ENCODE measurements around the gene LRRC43.
"Not testable (repeated sequence)": the region's sequence is repeated elsewhere in the genome, so short reads cannot be mapped to it uniquely, and the experiment has no call there.

LRRC43 gene

DNA sequence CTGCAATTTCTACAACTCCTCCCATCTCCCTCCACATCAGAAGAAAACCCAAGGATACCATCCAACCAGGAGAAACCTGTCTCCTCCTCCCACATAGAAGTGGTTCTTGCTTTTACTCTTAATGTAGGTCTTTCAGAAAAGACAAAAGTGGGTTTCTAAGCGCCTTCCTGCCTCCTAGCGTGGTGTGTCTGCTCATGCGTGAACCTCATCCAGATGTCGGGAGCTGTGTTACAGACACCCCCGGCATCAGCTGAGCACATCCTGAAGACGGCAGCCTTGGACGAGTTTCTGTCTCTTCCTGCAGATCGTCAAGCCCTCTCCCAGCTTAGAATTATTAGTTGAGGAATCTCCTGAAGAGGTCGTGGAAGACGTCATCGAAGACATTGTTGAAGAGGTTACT lies 9.5 kb downstream of the LRRC43 start:
- DNase-seq (ENCODE audit: low read depth): no peak

- DNase-seq (ENCODE audit: low read depth): no peak
Measured at GRCh38 chr12:122194804-122195203, 11.9 kb downstream of the LRRC43 start.

DNA sequence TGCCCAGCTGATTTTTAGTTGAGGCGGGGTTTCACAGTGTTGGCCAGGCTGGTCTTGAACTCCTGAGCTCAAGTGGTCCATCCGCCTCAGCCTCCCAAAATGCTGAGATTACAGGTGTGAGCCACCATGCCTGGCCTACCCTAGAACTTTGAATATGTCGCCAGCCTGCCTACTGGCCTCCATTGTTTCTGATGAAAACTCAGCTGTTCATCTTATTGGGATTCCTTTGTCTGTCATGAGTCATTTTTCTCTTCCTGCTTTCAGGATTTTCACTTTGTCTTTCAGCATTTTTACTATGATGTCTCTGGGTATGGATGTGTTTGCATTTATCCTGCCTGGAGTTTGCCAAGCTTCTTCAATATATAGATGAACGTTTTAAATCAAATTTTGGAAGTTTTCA lies 12.5 kb downstream of the LRRC43 start:
- no peak for DNase-seq (ENCODE audit: low read depth)

DNA sequence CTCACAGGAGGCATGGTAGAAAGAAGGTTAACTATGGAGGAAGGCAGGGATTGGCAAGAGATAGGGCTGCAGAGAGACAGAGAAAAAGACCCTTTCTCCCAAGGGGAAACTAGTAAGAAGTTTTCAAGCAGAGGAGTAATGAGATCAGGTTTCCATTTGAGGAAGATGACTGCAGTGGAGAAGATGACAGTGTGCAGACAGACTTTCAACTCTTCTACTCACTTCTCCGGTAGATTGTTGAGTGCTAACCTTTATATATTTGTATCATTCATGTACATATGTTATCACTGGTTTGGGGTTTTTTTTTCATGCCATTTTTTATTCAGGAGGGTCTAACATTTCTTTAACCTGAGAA lies 14.7 kb downstream of the LRRC43 start:
- DNase-seq (ENCODE audit: low read depth): no peak

DNA sequence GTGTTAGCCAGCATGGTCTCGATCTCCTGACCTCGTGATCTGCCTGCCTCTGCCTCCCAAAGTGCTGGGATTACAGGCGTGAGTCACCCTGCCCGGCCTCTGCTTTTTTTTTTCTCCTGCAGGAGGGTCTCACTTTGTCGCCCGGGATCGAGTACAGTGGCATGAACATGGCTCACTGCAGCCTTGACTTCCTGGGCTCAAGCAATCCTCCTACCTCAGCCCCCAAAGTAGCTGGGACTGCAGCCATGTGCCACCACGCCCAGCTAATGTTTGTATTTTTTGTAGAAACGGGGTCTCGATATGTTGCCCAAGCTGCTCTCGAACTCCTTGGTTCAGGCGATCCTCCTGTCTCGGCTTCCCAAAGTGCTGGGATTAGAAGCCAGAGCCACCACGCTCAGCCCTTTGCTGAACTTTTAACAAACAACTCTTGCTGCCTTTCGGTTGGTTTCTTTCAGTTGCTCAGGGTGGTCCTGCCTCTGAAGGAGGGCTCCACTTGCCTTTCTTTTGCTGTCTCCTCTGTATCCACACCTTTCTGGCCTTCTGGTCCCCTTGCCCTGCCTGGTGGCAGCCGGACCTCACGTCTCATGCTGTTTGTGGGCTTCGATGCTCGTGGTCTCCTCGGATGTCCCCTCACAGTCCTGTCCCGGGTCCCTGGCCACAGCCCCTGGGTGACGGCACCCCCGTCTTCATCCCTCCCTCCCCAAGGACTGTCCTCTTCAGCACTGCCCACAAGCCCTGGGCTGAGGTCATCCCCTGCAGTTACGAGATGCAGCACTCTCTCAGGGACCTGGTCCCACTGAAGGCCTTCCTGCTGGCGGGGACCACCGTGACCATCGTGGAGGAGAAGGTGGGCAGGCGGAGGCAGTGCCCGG lies 16.8 kb downstream of the LRRC43 start:
- no peak for DNase-seq (ENCODE audit: low read depth)

DNA sequence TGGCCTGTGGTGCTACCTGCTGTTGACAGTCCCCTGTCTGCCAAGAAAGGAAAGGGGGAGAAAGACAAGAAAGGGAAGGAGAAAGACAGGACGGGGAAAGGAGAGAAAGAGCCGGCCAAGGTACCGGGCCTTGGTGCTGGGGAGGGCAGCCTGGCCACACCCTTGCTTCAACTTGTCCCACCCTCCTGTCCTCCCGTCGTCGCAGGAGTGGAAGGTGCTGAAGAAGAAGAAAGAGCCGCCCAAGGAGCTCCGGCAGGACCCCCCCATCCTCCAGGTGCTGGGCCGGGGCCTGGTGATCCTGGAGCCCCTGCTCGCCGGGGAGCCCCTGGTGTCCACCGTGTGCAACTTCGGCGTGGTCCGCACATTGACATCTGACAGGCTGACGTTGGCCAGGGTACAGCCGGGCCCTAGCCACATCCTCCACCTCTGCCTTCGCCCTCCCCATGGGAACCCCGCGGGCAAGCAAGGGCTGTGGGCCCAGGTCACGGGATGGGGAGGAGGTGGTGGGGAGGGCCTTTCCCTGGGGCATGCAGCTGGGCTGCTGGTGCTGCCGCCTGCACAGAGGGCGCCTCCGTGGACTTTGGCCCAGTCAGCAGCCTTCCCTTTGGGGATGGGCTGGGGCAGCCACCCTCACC lies 17.7 kb downstream of the LRRC43 start:
- no peak for DNase-seq (ENCODE audit: low read depth)

DNA sequence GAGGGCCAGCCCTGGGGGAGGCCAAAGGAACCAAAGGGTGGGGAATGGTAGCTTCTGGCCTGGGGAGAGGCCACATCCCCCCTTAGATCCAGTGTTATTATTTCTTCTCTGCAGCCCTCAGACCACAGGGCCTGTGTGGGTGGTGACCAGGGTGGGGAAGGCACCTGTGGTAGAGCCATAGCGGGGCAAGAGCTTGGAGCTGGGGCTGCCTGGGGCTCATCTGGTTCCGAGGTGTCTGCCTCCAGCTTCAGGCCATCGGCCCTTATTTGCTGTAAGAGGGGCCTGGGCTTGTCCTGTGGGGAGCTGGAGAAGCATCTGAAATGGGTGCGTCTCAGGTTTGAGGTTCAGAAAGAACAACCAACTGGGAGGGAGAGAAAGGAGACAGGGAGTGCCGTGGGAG lies 18.5 kb downstream of the LRRC43 start:
- no peak for DNase-seq (ENCODE audit: low read depth)

- DNase-seq (ENCODE audit: low read depth): no peak
Measured at GRCh38 chr12:122202017-122202416, 19.1 kb downstream of the LRRC43 start.

GRCh38 chr12:122202811-122203210 lies 19.9 kb downstream of the LRRC43 start:
- not testable (repeated sequence) for DNase-seq (ENCODE audit: low read depth)

- DNase-seq (ENCODE audit: low read depth): peak; percentile 56
Measured at GRCh38 chr12:122203301-122204166, 20.6 kb downstream of the LRRC43 start, which contains the start of gene B3GNT4. B3GNT4 (plus strand) TSS chr12:122203709; CDS start chr12:122204619, 910 bp downstream.

- no peak for DNase-seq (ENCODE audit: low read depth)
Measured at GRCh38 chr12:122204167-122205052, 21.5 kb downstream of the LRRC43 start.

GRCh38 chr12:122205053-122205925 lies 22.4 kb downstream of the LRRC43 start:
- DNase-seq (ENCODE audit: low read depth): no peak

DNA sequence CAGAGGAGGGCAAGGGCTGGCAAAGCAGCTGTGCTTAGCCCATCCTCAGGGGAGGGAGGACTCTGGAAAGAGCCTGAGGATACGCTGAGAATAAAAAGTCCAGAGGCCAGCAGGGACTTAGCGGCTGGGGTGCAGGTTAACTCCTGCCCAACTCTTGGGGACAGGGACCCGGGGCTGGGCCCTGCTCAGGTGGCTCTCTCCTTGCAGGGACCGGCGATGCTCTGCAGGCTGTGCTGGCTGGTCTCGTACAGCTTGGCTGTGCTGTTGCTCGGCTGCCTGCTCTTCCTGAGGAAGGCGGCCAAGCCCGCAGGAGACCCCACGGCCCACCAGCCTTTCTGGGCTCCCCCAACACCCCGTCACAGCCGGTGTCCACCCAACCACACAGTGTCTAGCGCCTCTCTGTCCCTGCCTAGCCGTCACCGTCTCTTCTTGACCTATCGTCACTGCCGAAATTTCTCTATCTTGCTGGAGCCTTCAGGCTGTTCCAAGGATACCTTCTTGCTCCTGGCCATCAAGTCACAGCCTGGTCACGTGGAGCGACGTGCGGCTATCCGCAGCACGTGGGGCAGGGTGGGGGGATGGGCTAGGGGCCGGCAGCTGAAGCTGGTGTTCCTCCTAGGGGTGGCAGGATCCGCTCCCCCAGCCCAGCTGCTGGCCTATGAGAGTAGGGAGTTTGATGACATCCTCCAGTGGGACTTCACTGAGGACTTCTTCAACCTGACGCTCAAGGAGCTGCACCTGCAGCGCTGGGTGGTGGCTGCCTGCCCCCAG lies 23.4 kb downstream of the LRRC43 start:
- no peak for DNase-seq (ENCODE audit: low read depth)

- DNase-seq (ENCODE audit: low read depth): no peak
Measured at GRCh38 chr12:122206976-122207375, 24.1 kb downstream of the LRRC43 start.

GRCh38 chr12:122207391-122207790 lies 24.5 kb downstream of the LRRC43 start:
- no peak for DNase-seq (ENCODE audit: low read depth)

- DNase-seq (ENCODE audit: low read depth): no peak
Measured at GRCh38 chr12:122208073-122208820, 25.3 kb downstream of the LRRC43 start.

DNA sequence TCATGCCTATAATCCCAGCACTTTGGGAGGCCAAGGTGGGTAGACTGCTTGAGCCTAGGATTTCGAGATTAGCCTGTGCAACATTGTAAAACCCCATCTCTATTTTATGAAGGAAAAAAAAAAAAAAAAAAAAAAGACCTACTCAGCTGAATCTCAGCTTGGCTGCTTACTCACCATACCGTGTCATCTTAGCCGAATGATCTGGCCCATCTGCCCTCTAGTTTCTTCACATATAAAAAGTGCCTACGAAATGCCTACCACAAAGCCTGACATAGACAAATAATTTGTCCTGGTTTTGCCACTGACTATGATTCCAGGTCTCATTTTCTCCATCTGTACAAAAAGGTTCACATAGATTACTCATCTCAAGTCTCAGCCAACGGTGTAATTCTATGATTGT lies 32.8 kb downstream of the LRRC43 start:
- no peak for DNase-seq (ENCODE audit: low read depth)

- no peak for DNase-seq (ENCODE audit: low read depth)
Measured at GRCh38 chr12:122216445-122216844, 33.5 kb downstream of the LRRC43 start.
